ENCODE results near the gene IL1RL1. TPM values are rescaled to one million over a fixed set of nuclear protein-coding genes. Genes with fewer than 3 reads are reported as not detected.

Gene IL1RL1
- polyA plus RNA-seq, 3 donors from 2014 or later, result 0.48 to 1.8 TPM; not detected in 1

Other genes starting within 250 kb of the IL1RL1 start
- 1 to 10 TPM in 1 of 3 donors, under 1 TPM in 1, not detected in 1; 0.96 to 4.0 TPM for gene IL1R1, start 168.8 kb upstream of the IL1RL1 start, polyA plus RNA-seq
- not detected for gene IL1RL2, start 124.5 kb upstream of the IL1RL1 start, polyA plus RNA-seq
- gene IL18R1, start 44.2 kb downstream of the IL1RL1 start, polyA plus RNA-seq, result 10 to 100 TPM; 32.9 to 49.9 (median 37.4) TPM
- gene IL18RAP, start 111.6 kb downstream of the IL1RL1 start, polyA plus RNA-seq, result 10 to 100 TPM; 58.1 to 60.8 (median 60.3) TPM
- not detected for gene SLC9A4, start 161.7 kb downstream of the IL1RL1 start, polyA plus RNA-seq

Measured in immature natural killer cell (primary cell).